Prostate gland (tissue), 2 donors: ENCODE measurements around the gene PRKCQ.

Experiments
- POLR2A ChIP-seq: fragments of 450-650 bp; IDR thresholded peaks from one replicate; pipeline ENCODE4 v1.6.1; 2016; ENCODE audit warnings: antibody characterized with exemption, mild to moderate bottlenecking
- TF ChIP-seq, protein P1 (sequence below), 4 experiments: fragments of 200-600 bp in 2 of 4; fragments of 450-650 bp in 2 of 4; sonication (generic) in 2 of 4; IDR thresholded peaks; 1 replicate in 3 of 4; 2 replicates in 1 of 4; pipeline ENCODE4 v1.5.1; 2016 to 2019; ENCODE audit warnings: antibody characterized with exemption in 4 of 4, mild to moderate bottlenecking in 2 of 4, moderate library complexity in 2 of 4

DNA sequence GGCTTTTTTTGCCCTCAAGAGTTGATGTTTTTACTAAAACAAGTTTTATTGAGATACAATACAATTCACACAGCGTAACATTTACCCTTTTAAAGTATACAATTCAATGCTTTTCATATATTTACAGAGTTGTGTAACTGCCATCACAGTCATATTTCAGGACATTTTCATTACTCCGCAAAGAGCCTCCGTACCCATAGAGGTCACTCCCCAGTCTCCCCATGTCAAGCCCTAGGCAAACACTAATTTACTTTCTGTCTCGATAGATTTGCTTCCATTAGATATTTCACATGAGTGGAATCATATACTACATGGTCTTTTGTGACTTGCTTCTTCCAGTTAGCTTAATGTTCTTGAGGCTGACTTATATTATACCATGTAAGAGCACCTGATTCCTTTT is 183.8 kb downstream of the PRKCQ start:
- TF ChIP-seq, protein P1, sequence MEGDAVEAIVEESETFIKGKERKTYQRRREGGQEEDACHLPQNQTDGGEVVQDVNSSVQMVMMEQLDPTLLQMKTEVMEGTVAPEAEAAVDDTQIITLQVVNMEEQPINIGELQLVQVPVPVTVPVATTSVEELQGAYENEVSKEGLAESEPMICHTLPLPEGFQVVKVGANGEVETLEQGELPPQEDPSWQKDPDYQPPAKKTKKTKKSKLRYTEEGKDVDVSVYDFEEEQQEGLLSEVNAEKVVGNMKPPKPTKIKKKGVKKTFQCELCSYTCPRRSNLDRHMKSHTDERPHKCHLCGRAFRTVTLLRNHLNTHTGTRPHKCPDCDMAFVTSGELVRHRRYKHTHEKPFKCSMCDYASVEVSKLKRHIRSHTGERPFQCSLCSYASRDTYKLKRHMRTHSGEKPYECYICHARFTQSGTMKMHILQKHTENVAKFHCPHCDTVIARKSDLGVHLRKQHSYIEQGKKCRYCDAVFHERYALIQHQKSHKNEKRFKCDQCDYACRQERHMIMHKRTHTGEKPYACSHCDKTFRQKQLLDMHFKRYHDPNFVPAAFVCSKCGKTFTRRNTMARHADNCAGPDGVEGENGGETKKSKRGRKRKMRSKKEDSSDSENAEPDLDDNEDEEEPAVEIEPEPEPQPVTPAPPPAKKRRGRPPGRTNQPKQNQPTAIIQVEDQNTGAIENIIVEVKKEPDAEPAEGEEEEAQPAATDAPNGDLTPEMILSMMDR (IDR thresholded peaks at IDR 0.05), result no peak
- no peak for TF ChIP-seq POLR2A
